Coronary artery (tissue), 2 donors: ENCODE data around the gene KIF5A.
"Not testable (repeated sequence)": the region's sequence is repeated elsewhere in the genome, so short reads cannot be mapped to it uniquely, and the experiment has no call there.

ENCODE experiments used
- DNase-seq: peaks from one replicate; pipeline ENCODE4 v3.0.0-alpha.2; 2017; ENCODE audit warnings: low spot score
- H3K27ac ChIP-seq, 2 donors: fragments of 200-600 bp; sonication (generic); one replicate each; pipeline ENCODE4 v1.5.1; 2016 to 2019
- H3K4me3 ChIP-seq: fragments of 200-600 bp; sonication (generic); 2 replicates; pipeline ENCODE4 v1.5.1; 2016; ENCODE audit warnings: mild to moderate bottlenecking, moderate library complexity
- CTCF ChIP-seq: fragments of 200-600 bp; sonication (generic); IDR thresholded peaks from one replicate; pipeline ENCODE4 v1.5.1; 2019; ENCODE audit warnings: antibody characterized with exemption

The KIF5A gene

GRCh38 chr12:57563358-57563757 lies 13.5 kb downstream of the KIF5A start:
- no peak for TF ChIP-seq CTCF
- no peak overlapping the region for H3K4me3 ChIP-seq
- no peak overlapping the region for H3K27ac ChIP-seq
- no peak for DNase-seq

GRCh38 chr12:57564178-57564740 lies 14.4 kb downstream of the KIF5A start:
- Histone ChIP-seq H3K4me3 (no peak overlapping the region), H3K27ac (no peak overlapping the region)
- DNase-seq = no peak
- no peak for TF ChIP-seq CTCF

GRCh38 chr12:57568838-57569237 lies 19.0 kb downstream of the KIF5A start:
- Histone ChIP-seq H3K27ac (no peak overlapping the region), H3K4me3 (no peak overlapping the region)
- no peak for TF ChIP-seq CTCF
- DNase-seq = no peak

- no peak for DNase-seq
- H3K4me3 ChIP-seq = no peak overlapping the region
- H3K27ac ChIP-seq = no peak overlapping the region
- TF ChIP-seq CTCF = no peak
Measured at GRCh38 chr12:57569858-57570257, 20.0 kb downstream of the KIF5A start.

- H3K27ac ChIP-seq, DNase-seq, H3K4me3 ChIP-seq: not testable (repeated sequence)
Measured at GRCh38 chr12:57570438-57570837, 20.6 kb downstream of the KIF5A start.

- no peak for DNase-seq
- TF ChIP-seq CTCF = no peak
- Histone ChIP-seq H3K4me3 (no peak overlapping the region), H3K27ac (no peak overlapping the region)
Measured at GRCh38 chr12:57571926-57572762, 22.3 kb downstream of the KIF5A start.

- no peak for DNase-seq
- no peak overlapping the region for H3K4me3 ChIP-seq
- no peak for TF ChIP-seq CTCF
- no peak overlapping the region for H3K27ac ChIP-seq
Measured at GRCh38 chr12:57574795-57575194, 25.0 kb downstream of the KIF5A start.
